Stomach (tissue), 9 donors: ENCODE results near the gene SMYD3. TPM values are rescaled to one million over a fixed set of nuclear protein-coding genes. Genes with fewer than 3 reads are reported as not detected.

Experiments used
- DNase-seq, 2 donors: peaks; one replicate each; pipeline versions ENCODE4 v3.0.0 to v3.0.0-alpha.2; 2013 to 2019
- H3K27ac ChIP-seq, 5 donors: fragments of 200-600 bp in 4 of 5; sonication (generic) in 4 of 5; one replicate each; pipeline ENCODE4 v1.5.1; 2013 to 2019; ENCODE audit warnings: mild to moderate bottlenecking in 1 of 5, moderate library complexity in 1 of 5
- H3K27me3 ChIP-seq, 3 donors: fragments of 200-600 bp; sonication (generic); one replicate each; pipeline ENCODE4 v1.5.1; 2017 to 2019; ENCODE audit warnings: mixed run types in 1 of 3
- H3K36me3 ChIP-seq, 4 donors: fragments of 200-600 bp; sonication (generic); 1 replicate in 3 of 4; 2 replicates in 1 of 4; pipeline ENCODE4 v1.5.1; 2016 to 2019
- H3K4me1 ChIP-seq, 4 donors: fragments of 200-600 bp; sonication (generic); one replicate each; pipeline ENCODE4 v1.5.1; 2016 to 2019
- H3K4me3 ChIP-seq, 4 donors: fragments of 200-600 bp; sonication (generic) in 3 of 4; one replicate each; pipeline ENCODE4 v1.5.1; 2016 to 2019; ENCODE audit warnings: mild to moderate bottlenecking in 1 of 4
- H3K9me3 ChIP-seq, 4 donors: fragments of 200-600 bp; sonication (generic); one replicate each; pipeline ENCODE4 v1.5.1; 2016 to 2019
- CTCF ChIP-seq, 7 experiments: fragments of 450-650 bp in 4 of 7; fragments of 200-600 bp in 3 of 7; sonication (generic) in 3 of 7; IDR thresholded peaks; one replicate each; pipeline ENCODE4 v1.5.1; 2016 to 2019; ENCODE audit warnings: antibody characterized with exemption in 7 of 7, control low read depth in 2 of 7, mild to moderate bottlenecking in 1 of 7
- EP300 ChIP-seq: sonication (generic); formaldehyde crosslinking; IDR thresholded peaks from one replicate; pipeline ENCODE4 v1.6.1; 2017; ENCODE audit warnings: antibody characterized with exemption
- POLR2A ChIP-seq, 4 donors: fragments of 450-650 bp; IDR thresholded peaks; one replicate each; pipeline ENCODE4 v1.6.1; 2016; ENCODE audit warnings: antibody characterized with exemption in 4 of 4, control low read depth in 2 of 4, mild to moderate bottlenecking in 1 of 4, moderate library complexity in 1 of 4
- POLR2AphosphoS5 ChIP-seq, 3 donors: sonication (generic); formaldehyde crosslinking; IDR thresholded peaks; one replicate each; pipeline ENCODE4 v1.6.1; 2016; ENCODE audit warnings: antibody characterized with exemption in 3 of 3
- WGBS, 5 donors: extraction: QIAGEN DNeasy Blood & Tissue Kit in 3 of 5; methylation state at CpG; one replicate each; pipeline versions ENCODE4 v1.1.5 to v1.1.7; 2013 to 2018; 5-methylcytosine and 5-hydroxymethylcytosine counted together
- intact Hi-C: fragments of 100-400 bp; cut with DNase I; formaldehyde crosslinking; loops from one replicate; pipeline ENCODE4 v1.15.1; 2023; ENCODE audit warnings: low total_unique reads
- polyA plus RNA-seq, 3 donors: library from polyadenylated mRNA; stranded (reverse); fragments of 200-250 nt; gene quantifications; one replicate each; pipeline ENCODE4 v1.2.3, GENCODE V29; 2013
- total RNA-seq, 5 donors: library from RNA; depleted of rRNA; stranded (reverse); fragments of >200 nt; gene quantifications; one replicate each; pipeline versions ENCODE4 v1.1.0 to v1.2.3, GENCODE V29; 2014 to 2016
- donor health status: healthy with polysubstance abuse.
- donor health status: Bipolar disorder and iron deficiency.
- donor health status: healthy.

SMYD3 gene
- total and polyA plus RNA-seq, 8 donors, result 6.4 to 196 (median 27.8) TPM

- intact Hi-C loops, result no loop called here
- 91 to 98% (median 96%) methylated on average over 2 of the region's 2 CpGs for WGBS, 5 donors
Measured at GRCh38 chr1:246415028-246415427, 92.1 kb downstream of the SMYD3 start.

GRCh38 chr1:246413430-246413829 is 93.6 kb downstream of the SMYD3 start:
- no peaks in the 10 kb centered on the region for H3K4me1 ChIP-seq
- H3K36me3 ChIP-seq, result peaks cover 0 to 3% (median 1%) of the 10 kb centered on the region in 4 donors
- H3K9me3 ChIP-seq, result peaks cover 0 to under 1% (median 0%) of the 10 kb centered on the region in 4 donors
- intact Hi-C loops, result no loop called here
- WGBS, 5 donors, result 93 to 95% (median 94%) methylated on average over 7 of the region's 7 CpGs
- TF ChIP-seq POLR2AphosphoS5 (IDR thresholded peaks at IDR 0.05), result no peak
- no peak for TF ChIP-seq CTCF (IDR thresholded peaks at IDR 0.05)
- TF ChIP-seq POLR2A (IDR thresholded peaks at IDR 0.05), result no peak
- TF ChIP-seq EP300, result no peak
- no peak overlapping the region for H3K4me3 ChIP-seq
- no peak overlapping the region for H3K27ac ChIP-seq
- DNase-seq, result no peak
- H3K27me3 ChIP-seq, result no peaks in the 10 kb centered on the region

More at GRCh38 chr1:246415028-246415427, 92.1 kb downstream of the SMYD3 start:
- DNase-seq, result no peak
- no peaks in the 10 kb centered on the region for H3K27me3 ChIP-seq
- H3K4me1 ChIP-seq, result no peaks in the 10 kb centered on the region
- no peak overlapping the region for H3K4me3 ChIP-seq
- H3K36me3 ChIP-seq, result peaks cover 0 to 7% (median 2%) of the 10 kb centered on the region in 4 donors
- no peak overlapping the region for H3K27ac ChIP-seq
- peaks cover 0 to 9% (median 0%) of the 10 kb centered on the region in 4 donors for H3K9me3 ChIP-seq
- TF ChIP-seq CTCF (IDR thresholded peaks at IDR 0.05) (no peak), POLR2AphosphoS5 (IDR thresholded peaks at IDR 0.05) (no peak), EP300 (no peak), POLR2A (IDR thresholded peaks at IDR 0.05) (no peak)

GRCh38 chr1:246404078-246404477 is 103.0 kb downstream of the SMYD3 start:
- Histone ChIP-seq H3K4me1 (peaks cover 0 to 6% (median 0%) of the 10 kb centered on the region in 4 donors), H3K27ac (no peak overlapping the region), H3K36me3 (no peaks in the 10 kb centered on the region), H3K27me3 (no peaks in the 10 kb centered on the region), H3K9me3 (no peaks in the 10 kb centered on the region), H3K4me3 (no peak overlapping the region)
- no peak for TF ChIP-seq CTCF (IDR thresholded peaks at IDR 0.05)
- no peak for TF ChIP-seq EP300
- TF ChIP-seq POLR2AphosphoS5 (IDR thresholded peaks at IDR 0.05), result no peak
- no peak for TF ChIP-seq POLR2A (IDR thresholded peaks at IDR 0.05)
- DNase-seq, result peak in 1 of 2 donors; percentile 24
- 68 to 83% (median 76%) methylated on average over 7 of the region's 7 CpGs for WGBS, 5 donors
- intact Hi-C loops, result no loop called here

GRCh38 chr1:246398126-246398813 is 108.8 kb downstream of the SMYD3 start:
- Histone ChIP-seq H3K9me3 (no peaks in the 10 kb centered on the region), H3K4me1 (peaks cover 0 to 6% (median 0%) of the 10 kb centered on the region in 4 donors), H3K27ac (no peak overlapping the region), H3K27me3 (no peaks in the 10 kb centered on the region), H3K4me3 (no peak overlapping the region), H3K36me3 (no peaks in the 10 kb centered on the region)
- intact Hi-C loops, result no loop called here
- DNase-seq, result peak; percentile 40 to 56
- WGBS, 5 donors, result 57 to 67% (median 65%) methylated on average over 7 of the region's 7 CpGs
- TF ChIP-seq CTCF (IDR thresholded peaks at IDR 0.05) (no peak), POLR2A (IDR thresholded peaks at IDR 0.05) (no peak), POLR2AphosphoS5 (IDR thresholded peaks at IDR 0.05) (no peak), EP300 (no peak)
